Hepatocyte (in vitro differentiated cells): ENCODE results near the gene FGFR1OP2.

Source experiments
- EZH2 ChIP-seq: fragments of 200-600 bp; sonication (generic); IDR thresholded peaks from 2 replicates; pipeline ENCODE4 v1.6.1; 2016; ENCODE audit warnings: antibody characterized with exemption, mild to moderate bottlenecking, borderline replicate concordance
- EZH2phosphoT487 ChIP-seq: fragments of 200-600 bp; sonication (generic); IDR thresholded peaks from one replicate; pipeline ENCODE4 v1.6.1; 2018; ENCODE audit warnings: antibody characterized with exemption, mild to moderate bottlenecking, low read depth, moderate library complexity; ENCODE audit not compliant: unreplicated experiment, severe bottlenecking
- TF ChIP-seq, protein P1 (sequence below): fragments of 200-600 bp; sonication (generic); IDR thresholded peaks from 2 replicates; pipeline ENCODE4 v1.5.1; 2016; ENCODE audit warnings: antibody characterized with exemption, mild to moderate bottlenecking; ENCODE audit not compliant: poor library complexity

DNA sequence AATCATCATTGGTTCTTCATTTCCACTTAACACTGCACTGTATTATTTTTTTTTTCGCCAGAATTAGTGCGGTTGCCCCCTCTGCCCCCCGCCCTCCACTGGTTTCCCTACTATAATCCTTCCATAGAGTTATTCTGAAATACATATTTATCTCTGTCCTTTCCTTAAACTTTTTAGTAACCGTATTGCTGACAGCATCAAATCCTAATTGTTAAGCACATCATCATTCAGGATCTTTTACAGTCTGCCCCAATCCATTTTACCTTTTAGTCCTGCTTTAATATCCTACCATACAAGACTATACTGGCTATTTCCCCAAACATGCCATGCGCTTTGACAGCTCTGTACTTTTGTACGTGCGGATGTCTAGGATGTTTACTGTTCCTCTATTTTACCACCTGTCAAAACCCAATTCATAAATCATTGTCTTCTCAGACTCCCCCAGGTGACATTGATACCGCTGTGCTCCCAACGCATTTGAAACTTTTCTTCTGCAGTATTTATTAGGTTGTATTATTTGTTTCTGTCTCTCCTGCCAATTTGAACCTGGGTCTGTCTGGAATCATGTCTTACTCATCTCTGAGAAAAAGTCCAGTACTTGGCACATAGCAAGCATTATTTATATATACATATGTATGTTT is 1.0 kb downstream of the FGFR1OP2 start:
- TF ChIP-seq, protein P1, sequence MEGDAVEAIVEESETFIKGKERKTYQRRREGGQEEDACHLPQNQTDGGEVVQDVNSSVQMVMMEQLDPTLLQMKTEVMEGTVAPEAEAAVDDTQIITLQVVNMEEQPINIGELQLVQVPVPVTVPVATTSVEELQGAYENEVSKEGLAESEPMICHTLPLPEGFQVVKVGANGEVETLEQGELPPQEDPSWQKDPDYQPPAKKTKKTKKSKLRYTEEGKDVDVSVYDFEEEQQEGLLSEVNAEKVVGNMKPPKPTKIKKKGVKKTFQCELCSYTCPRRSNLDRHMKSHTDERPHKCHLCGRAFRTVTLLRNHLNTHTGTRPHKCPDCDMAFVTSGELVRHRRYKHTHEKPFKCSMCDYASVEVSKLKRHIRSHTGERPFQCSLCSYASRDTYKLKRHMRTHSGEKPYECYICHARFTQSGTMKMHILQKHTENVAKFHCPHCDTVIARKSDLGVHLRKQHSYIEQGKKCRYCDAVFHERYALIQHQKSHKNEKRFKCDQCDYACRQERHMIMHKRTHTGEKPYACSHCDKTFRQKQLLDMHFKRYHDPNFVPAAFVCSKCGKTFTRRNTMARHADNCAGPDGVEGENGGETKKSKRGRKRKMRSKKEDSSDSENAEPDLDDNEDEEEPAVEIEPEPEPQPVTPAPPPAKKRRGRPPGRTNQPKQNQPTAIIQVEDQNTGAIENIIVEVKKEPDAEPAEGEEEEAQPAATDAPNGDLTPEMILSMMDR: no peak
- no peak for TF ChIP-seq EZH2phosphoT487
- TF ChIP-seq EZH2: no peak
